ENCODE data around the gene PDLIM3. TPM values are rescaled to one million over a fixed set of nuclear protein-coding genes. Genes with fewer than 3 reads are reported as not detected.

The PDLIM3 gene
- total and polyA plus RNA-seq, 2 of the 4 experiments (the other 2 are of a cell fraction): 6.4 to 11.7 TPM

GRCh38 chr4:185468999-185469398, 66.3 kb downstream of the PDLIM3 start:
- POLR2A ChIA-PET (ENCODE audit: unreplicated experiment): interaction anchor here (0.5 kb wide), 1 partner anchor 615 kb away, joined by 4 read pairs; no protein-coding TSS in a partner anchor
- CTCF ChIA-PET: no interaction called here
- Histone ChIP-seq H3K4me3 (ENCODE audit: insufficient read depth, low read depth, low read length) (no peak overlapping the region), H3K9me1 (ENCODE audit: insufficient read depth, low read length) (peaks cover 7% of the 10 kb centered on the region), H3K4me1 (ENCODE audit: control insufficient read depth, insufficient read depth, low read length) (peaks cover 13% of the 10 kb centered on the region), H4K8ac (ENCODE audit: low read depth in 2 of 2, low read length in 2 of 2) (no peak overlapping the region), H3K27ac (ENCODE audit: insufficient read depth, low read length) (no peak overlapping the region), H2BK20ac (ENCODE audit: low read depth, low read length) (no peak overlapping the region), H2BK15ac (ENCODE audit: low read depth, low read length) (no peak overlapping the region), H3K9ac (ENCODE audit: low read depth, low read length) (no peak overlapping the region), H3K36me3 (ENCODE audit: control insufficient read depth, insufficient read depth, low read length) (no peaks in the 10 kb centered on the region), H3K14ac (replicated peaks; ENCODE audit: low read depth, low read length) (no peak overlapping the region), H3K23ac (ENCODE audit: low read depth, low read length) (no peak overlapping the region), H3K79me1 (ENCODE audit: low read depth in 1 of 2, low read length in 2 of 2) (no peaks in the 10 kb centered on the region; a peak in 1 of 4 replicates), H3K56ac (ENCODE audit: extremely low read depth, insufficient read depth, low read length) (no peak overlapping the region), H2AK5ac (ENCODE audit: low read depth, low read length) (no peak overlapping the region), H3K4ac (ENCODE audit: low read depth, low read length) (no peak overlapping the region), H4K5ac (ENCODE audit: low read depth, low read length) (no peak overlapping the region), H3K18ac (ENCODE audit: low read depth, low read length) (no peak overlapping the region), H4K20me1 (ENCODE audit: insufficient read depth, low read length) (no peaks in the 10 kb centered on the region), H3K27me3 (ENCODE audit: control insufficient read depth, insufficient read depth, low read length) (no peaks in the 10 kb centered on the region), H2AK9ac (replicated peaks; ENCODE audit: low read depth, low read length, poor library complexity) (no peak overlapping the region), H3K9me3 (ENCODE audit: control insufficient read depth, insufficient read depth, low read length) (no peaks in the 10 kb centered on the region), H4K91ac (ENCODE audit: insufficient read depth, low read depth, low read length) (no peak overlapping the region), H2BK5ac (ENCODE audit: low read depth, low read length, poor library complexity, severe bottlenecking) (no peak overlapping the region), H2AFZ (replicated peaks; ENCODE audit: low read length, poor library complexity) (no peak overlapping the region), H3K4me2 (ENCODE audit: low read depth, low read length) (no peak overlapping the region), H2BK120ac (ENCODE audit: low read depth, low read length) (no peak overlapping the region)
- intact Hi-C loops (cut with micrococcal nuclease): no loop called here
- WGBS, 2 experiments (ENCODE audit: extremely low coverage in 2 of 2, insufficient read length in 1 of 2): 70% methylated on average over 2 of the region's 2 CpGs; no CpG with 5 or more reads in 1 of the 2 experiments
- in situ Hi-C loops (cut with MboI; ENCODE audit: low sequenced_read_pairs): no loop called here
- ATAC-seq (ENCODE audit: low read depth): no peak
- no peak for DNase-seq
- dilution Hi-C loops (cut with HindIII; ENCODE audit: low sequenced_read_pairs, unreplicated experiment): no loop called here
- no TSS peak for BruUV-seq (replicated peaks)
- TF ChIP-seq CEBPB (IDR thresholded peaks at IDR 0.05; ENCODE audit: low read depth, low read length): no peak
- TF ChIP-seq RFX5 (IDR thresholded peaks at IDR 0.05; ENCODE audit: low read depth, low read length): no peak
- TF ChIP-seq SMC3 (IDR thresholded peaks at IDR 0.05; ENCODE audit: low read depth, low read length): no peak
- TF ChIP-seq RAD21 (IDR thresholded peaks at IDR 0.05; ENCODE audit: low read length): no peak
- no peak for TF ChIP-seq FOS (IDR thresholded peaks at IDR 0.05; ENCODE audit: low read depth, low read length)
- no peak for TF ChIP-seq RCOR1 (IDR thresholded peaks at IDR 0.05; ENCODE audit: insufficient replicate concordance, low read length)
- no peak for TF ChIP-seq NFE2L2 (IDR thresholded peaks at IDR 0.05; ENCODE audit: low read depth, low read length)
- no peak for TF ChIP-seq USF2 (IDR thresholded peaks at IDR 0.05; ENCODE audit: low read depth, low read length)
- TF ChIP-seq, protein P1, sequence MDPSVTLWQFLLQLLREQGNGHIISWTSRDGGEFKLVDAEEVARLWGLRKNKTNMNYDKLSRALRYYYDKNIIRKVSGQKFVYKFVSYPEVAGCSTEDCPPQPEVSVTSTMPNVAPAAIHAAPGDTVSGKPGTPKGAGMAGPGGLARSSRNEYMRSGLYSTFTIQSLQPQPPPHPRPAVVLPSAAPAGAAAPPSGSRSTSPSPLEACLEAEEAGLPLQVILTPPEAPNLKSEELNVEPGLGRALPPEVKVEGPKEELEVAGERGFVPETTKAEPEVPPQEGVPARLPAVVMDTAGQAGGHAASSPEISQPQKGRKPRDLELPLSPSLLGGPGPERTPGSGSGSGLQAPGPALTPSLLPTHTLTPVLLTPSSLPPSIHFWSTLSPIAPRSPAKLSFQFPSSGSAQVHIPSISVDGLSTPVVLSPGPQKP (IDR thresholded peaks at IDR 0.05; ENCODE audit: borderline replicate concordance, low read depth, low read length): no peak
- TF ChIP-seq, protein P2, sequence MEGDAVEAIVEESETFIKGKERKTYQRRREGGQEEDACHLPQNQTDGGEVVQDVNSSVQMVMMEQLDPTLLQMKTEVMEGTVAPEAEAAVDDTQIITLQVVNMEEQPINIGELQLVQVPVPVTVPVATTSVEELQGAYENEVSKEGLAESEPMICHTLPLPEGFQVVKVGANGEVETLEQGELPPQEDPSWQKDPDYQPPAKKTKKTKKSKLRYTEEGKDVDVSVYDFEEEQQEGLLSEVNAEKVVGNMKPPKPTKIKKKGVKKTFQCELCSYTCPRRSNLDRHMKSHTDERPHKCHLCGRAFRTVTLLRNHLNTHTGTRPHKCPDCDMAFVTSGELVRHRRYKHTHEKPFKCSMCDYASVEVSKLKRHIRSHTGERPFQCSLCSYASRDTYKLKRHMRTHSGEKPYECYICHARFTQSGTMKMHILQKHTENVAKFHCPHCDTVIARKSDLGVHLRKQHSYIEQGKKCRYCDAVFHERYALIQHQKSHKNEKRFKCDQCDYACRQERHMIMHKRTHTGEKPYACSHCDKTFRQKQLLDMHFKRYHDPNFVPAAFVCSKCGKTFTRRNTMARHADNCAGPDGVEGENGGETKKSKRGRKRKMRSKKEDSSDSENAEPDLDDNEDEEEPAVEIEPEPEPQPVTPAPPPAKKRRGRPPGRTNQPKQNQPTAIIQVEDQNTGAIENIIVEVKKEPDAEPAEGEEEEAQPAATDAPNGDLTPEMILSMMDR (conservative IDR thresholded peaks at IDR 0.05; ENCODE audit: low read depth, low read length): no peak
- TF ChIP-seq MXI1 (IDR thresholded peaks at IDR 0.05; ENCODE audit: borderline replicate concordance, low read depth, low read length): no peak
- no peak for TF ChIP-seq MAZ (IDR thresholded peaks at IDR 0.05; ENCODE audit: borderline replicate concordance, low read depth, low read length)
- no peak for TF ChIP-seq BHLHE40 (IDR thresholded peaks at IDR 0.05; ENCODE audit: low read depth, low read length)
- TF ChIP-seq CHD1 (IDR thresholded peaks at IDR 0.05; ENCODE audit: low read depth, low read length): no peak

All from IMR-90 (cell line).